DOHH2 (cell line): ENCODE measurements around the gene ROCK1.

Experiments
- EZH2phosphoT487 ChIP-seq: fragments of 200-600 bp; sonication (generic); IDR thresholded peaks from 2 replicates; pipeline ENCODE4 v1.6.1; 2017; ENCODE audit warnings: borderline replicate concordance, mild to moderate bottlenecking, antibody characterized with exemption, low read length, moderate library complexity, mixed read lengths
- TF ChIP-seq, protein P1 (sequence below): fragments of 200-600 bp; sonication (generic); IDR thresholded peaks from one replicate; pipeline ENCODE4 v1.5.1; 2014; ENCODE audit warnings: antibody characterized with exemption, mild to moderate bottlenecking, low read depth, low read length; ENCODE audit not compliant: poor library complexity, severe bottlenecking

DNA sequence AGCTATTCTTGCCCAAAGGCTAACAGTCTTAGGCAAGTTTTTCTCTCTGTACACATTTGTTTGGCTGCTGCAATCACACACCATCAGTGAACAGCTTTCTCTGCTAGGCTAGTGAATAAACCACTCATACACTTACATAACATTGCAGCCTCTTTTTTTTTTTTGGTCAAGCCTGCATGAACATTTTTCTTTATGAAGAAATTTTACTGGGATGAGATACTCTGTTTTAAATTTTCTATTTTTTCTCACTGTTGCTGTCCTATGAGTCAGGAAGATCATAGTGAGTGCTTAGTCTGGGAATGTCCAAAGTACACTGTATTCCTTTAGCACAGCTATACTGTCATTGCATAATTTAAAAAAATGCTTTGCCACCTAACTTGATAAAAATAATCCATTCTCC is 58.5 kb downstream of the ROCK1 start:
- TF ChIP-seq, protein P1, sequence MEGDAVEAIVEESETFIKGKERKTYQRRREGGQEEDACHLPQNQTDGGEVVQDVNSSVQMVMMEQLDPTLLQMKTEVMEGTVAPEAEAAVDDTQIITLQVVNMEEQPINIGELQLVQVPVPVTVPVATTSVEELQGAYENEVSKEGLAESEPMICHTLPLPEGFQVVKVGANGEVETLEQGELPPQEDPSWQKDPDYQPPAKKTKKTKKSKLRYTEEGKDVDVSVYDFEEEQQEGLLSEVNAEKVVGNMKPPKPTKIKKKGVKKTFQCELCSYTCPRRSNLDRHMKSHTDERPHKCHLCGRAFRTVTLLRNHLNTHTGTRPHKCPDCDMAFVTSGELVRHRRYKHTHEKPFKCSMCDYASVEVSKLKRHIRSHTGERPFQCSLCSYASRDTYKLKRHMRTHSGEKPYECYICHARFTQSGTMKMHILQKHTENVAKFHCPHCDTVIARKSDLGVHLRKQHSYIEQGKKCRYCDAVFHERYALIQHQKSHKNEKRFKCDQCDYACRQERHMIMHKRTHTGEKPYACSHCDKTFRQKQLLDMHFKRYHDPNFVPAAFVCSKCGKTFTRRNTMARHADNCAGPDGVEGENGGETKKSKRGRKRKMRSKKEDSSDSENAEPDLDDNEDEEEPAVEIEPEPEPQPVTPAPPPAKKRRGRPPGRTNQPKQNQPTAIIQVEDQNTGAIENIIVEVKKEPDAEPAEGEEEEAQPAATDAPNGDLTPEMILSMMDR, result no peak
- no peak for TF ChIP-seq EZH2phosphoT487
